GM21737 (cell line): Measurements from ENCODE around the gene C1orf56.

ENCODE experiments used
- ATAC-seq: cut with Tn5 transposase; IDR thresholded peaks from one replicate; pipeline ENCODE4 v1.9.1; 2021; ENCODE audit warnings: mild to moderate bottlenecking, moderate library complexity; ENCODE audit not compliant: unreplicated experiment

C1orf56 gene

DNA sequence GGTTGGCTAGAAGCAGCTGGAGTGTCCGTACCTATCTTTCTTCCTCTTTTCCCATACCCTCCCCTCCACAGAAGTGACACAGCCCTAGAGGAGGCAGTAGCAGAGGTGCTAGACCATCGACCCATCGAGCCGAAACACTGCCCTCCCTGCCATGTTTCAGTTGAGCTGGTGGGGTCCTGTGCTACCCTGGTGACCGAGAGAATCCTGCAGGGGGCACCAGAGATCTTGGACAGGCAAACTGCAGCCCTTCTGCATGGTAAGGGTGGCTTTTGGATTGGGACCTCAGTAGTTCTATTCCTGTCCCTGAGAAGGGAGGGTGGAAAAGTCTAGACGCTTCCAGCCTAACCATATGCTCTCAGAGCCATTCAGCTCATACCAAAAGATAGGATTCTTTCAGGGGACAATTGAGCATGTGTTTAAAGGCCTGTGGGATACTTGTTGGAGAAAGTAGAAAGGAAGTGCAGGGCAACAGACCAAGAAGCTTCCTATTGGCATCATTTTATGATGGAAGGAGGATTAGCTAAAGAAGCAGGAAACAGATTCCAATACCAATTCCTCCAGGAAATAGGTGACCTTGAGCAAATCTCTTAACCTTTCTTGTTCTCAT, 22.9 kb upstream of the C1orf56 start:
- ATAC-seq, result no peak

- ATAC-seq, result no peak
These were observed 21.1 kb upstream of the C1orf56 start for GRCh38 chr1:151026460-151026859.

DNA sequence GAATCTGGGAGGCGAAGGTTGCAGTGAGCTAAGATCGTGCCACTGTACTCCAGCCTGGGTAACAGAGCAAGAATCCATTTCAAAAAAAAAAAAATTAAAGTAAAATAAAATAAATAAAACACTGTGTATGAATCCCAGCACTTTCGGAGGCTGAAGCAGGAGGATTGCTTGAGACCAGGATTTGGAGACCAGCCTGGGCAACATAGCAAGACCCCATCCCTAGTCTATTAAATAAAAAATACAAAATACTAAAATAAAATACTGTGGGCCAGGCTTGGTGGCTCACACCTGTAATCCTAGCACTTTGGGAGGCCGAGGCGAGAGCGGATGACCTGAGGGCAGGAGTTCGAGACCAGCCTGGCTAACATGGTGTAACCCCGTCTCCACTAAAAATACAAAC, 15.4 kb upstream of the C1orf56 start:
- ATAC-seq, result no peak

DNA sequence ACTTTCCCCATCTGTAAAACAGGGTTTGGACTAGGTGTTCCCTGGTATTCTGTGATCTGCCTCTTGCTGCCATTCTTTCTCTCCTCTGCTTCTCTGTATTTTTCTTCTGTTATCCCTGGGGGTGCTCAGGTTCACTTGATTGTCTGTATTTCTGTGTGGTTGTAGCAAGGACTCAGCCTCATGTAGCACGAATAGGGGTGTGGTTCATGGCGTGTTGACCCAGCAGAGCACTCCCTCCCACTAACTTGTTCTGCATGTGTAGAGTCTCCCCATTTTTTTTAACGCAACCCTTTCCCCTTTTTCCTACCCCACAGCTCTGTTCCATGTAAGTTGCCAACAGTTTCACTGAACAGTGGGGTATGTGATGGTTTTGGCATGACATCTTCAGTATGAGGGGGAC, 12.4 kb upstream of the C1orf56 start:
- no peak for ATAC-seq

- no peak for ATAC-seq
These were observed 11.2 kb upstream of the C1orf56 start, which contains the start of gene BNIPL for GRCh38 chr1:151036356-151036755. Gene BNIPL (plus strand): TSS chr1:151036586. CDS start chr1:151036726, 140 bp downstream.

DNA sequence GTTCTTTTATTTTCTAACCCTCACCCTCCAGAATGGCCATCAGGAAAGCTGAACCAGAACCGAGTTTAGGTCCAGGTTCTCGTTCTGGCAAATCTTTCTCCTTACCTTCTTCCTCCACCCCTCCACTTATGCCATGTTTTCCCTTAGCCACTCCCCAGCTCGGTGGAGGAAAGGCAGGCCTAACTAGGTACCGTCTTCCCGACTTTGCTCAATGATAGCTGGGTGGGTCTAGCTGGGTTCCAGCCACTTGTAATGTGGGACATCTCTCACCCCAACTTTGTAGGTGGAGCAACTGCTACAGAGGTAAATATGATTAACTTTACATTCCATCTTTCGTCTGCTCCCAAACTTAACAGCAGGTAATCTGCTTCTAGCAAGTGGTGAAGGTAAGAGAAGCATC, 10.5 kb upstream of the C1orf56 start:
- no peak for ATAC-seq

DNA sequence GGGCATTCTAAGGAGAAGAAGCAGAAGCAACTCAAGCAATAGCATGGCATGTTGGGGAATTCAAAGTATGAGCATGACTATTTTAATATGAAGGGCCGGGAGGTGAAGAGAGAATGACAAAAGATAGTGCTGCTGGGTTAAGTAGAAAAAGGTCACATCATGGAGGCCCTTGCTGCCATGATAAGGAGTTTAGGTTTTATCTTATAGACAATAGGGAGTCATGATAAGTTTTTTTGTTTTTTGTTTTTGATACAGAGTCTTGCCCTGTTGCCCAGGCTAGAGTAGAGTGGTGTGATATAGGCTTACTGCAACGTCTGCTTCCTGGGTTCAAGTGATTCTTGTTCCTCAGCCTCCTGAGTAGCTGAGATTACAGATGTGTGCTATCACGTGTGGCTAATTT, 8.0 kb upstream of the C1orf56 start:
- ATAC-seq, result no peak

- no peak for ATAC-seq
These were observed 4.4 kb upstream of the C1orf56 start for GRCh38 chr1:151043163-151043562.

DNA sequence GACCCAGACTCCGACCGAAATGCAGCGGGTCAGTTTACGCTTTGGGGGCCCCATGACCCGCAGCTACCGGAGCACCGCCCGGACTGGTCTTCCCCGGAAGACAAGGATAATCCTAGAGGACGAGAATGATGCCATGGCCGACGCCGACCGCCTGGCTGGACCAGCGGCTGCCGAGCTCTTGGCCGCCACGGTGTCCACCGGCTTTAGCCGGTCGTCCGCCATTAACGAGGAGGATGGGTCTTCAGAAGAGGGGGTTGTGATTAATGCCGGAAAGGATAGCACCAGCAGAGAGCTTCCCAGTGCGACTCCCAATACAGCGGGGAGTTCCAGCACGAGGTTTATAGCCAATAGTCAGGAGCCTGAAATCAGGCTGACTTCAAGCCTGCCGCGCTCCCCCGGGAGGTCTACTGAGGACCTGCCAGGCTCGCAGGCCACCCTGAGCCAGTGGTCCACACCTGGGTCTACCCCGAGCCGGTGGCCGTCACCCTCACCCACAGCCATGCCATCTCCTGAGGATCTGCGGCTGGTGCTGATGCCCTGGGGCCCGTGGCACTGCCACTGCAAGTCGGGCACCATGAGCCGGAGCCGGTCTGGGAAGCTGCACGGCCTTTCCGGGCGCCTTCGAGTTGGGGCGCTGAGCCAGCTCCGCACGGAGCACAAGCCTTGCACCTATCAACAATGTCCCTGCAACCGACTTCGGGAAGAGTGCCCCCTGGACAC, 534 bp downstream of the C1orf56 start:
- ATAC-seq, result peak; percentile 49

GRCh38 chr1:151048645-151049032, 1.1 kb downstream of the C1orf56 start:
- no peak for ATAC-seq

- ATAC-seq, result no peak
These were observed 1.9 kb downstream of the C1orf56 start for GRCh38 chr1:151049458-151049857.

DNA sequence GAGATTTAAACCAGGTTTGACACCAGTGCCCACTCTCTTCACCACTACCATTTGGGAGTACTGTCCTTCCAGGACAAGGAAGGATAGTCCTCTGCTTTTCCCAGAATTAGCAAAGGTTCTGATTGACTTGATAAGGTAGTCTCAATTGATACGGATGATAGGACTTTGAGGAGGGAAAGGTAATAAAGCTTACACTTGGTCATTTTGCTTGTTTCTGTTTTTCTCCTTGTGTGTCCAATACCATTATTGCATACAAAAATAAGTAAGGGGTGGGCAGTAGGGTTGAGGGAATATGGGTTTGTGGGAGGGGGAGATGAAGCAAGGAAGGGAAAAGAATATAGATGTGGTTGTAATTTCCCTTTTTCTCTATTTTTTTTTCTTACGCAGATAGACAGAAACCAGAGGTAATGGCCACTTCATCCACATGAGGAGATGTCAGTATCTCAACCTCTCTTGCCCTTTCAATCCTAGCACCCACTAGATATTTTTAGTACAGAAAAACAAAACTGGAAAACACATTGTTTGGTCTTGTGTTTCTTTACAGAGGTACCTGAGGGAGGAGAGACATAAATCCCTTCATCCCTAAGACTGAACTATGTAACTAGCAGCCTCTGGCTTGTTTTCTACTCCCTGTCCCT, 2.6 kb downstream of the C1orf56 start:
- no peak for ATAC-seq

- ATAC-seq, result no peak
These were observed 3.9 kb downstream of the C1orf56 start for GRCh38 chr1:151051356-151052009.

- no peak for ATAC-seq
These were observed 7.5 kb downstream of the C1orf56 start for GRCh38 chr1:151054971-151055547.

DNA sequence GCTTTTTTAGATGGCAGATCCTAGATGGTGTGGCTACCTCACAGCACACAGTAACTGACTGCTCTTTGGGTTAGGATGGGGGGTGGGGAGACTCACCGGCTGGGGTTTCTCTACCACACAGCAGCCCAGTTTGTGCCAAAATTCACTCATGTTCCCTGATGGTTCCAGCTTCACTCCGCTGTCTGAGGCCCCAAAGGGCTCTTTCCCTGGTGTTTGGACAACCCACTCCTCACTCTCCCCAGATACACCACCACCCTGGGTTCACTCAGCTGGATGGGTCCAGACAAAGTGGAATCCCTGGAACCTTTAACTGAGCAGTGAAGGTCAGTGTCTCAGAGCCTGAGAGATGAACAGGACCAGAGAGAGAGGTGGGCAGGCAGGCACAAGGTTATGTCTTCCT, 8.0 kb downstream of the C1orf56 start:
- no peak for ATAC-seq

DNA sequence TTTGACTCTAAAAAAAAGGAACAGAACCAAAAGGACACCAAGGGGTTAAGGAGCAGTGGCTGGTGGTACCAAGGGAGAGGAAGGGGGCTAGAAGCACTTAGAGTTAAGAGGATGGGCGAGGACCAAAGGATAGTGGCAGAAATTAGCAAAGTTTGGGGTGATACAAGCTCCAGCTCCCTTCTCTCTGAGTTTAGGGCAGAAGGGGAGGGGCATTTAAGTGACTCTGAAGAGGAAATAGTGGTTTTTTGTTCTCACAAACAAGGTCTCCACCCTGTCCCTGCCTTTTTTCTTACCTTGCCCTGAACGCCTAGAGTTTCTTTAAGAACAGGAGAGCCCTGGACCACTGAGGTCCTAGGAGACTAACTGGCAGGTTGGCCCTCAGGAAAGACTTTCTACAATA, 8.6 kb downstream of the C1orf56 start:
- ATAC-seq, result no peak

DNA sequence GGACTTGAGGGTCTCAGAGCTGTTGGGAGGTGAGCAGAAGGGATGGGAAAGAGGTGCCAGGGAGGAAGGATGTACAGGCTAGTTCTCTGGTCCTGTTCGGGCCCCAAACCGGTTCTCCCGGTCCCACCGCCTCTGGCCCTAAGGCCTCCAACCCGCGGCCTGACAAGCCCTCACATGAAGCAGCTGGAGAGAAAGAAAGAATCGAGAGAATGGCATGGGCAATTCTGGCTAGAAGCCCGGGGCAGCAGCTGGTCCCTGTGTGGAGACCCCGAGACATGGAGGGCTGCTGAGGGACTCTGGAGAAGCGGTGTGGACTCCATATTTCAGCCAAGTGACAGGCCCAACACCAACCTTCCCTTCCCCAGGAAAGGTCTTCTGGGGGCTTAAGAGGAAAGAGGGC, 11.1 kb downstream of the C1orf56 start:
- no peak for ATAC-seq

DNA sequence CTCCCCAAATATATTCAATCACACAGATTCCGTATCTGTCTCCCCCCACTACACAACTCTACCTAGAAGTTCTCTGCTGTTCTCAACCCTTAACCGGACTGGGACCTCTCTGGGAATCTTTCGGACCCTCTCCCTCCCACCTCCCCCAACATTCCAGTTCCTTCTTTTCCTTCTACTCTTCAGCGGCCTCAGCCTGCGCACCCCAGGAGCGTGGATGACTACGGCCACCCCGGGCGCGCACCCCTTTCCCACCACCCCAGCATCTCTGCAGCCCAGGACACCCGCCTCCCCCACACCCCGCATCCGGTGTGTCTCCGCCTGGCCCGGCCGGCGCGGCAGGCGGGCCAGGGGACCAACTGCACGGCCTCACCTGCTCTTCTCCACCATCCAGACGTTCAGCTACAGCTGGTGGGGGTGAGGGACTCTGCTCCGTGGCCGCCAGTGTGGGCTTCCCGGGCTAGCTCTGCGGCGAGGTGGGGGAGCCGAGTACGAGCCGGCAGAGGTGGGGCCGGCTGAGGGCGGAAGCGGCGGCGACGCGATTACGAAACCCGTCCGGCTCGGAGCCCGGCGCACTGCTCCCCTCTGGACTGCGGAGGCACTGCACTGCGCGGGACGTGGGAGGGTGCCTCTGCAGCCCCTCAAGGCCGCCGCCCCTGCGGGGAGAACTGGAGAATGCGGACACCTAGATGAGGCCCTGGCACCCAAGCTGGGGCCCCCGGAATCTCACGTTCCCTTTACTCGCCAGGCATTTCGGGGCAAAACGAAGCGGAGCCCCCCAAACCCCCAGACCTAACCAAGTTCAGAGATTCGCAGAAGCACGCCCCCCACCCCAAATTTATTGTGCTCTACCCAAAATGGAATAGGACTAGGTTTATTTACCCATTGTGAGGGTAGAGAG, 11.8 kb downstream of the C1orf56 start, which contains the start of gene CDC42SE1:
TSS of gene CDC42SE1 (minus strand) at position 514 of the 898 bp plus-strand sequence. CDS start 3,892 bp downstream, outside the sequence.
- ATAC-seq, result peak; percentile 77

- ATAC-seq, result no peak
These were observed 12.6 kb downstream of the C1orf56 start, which contains the start of gene MLLT11 for GRCh38 chr1:151060007-151060656. Gene MLLT11 (plus strand): TSS chr1:151060397. CDS start chr1:151067225, 6,828 bp downstream.
